Measurements from ENCODE around the gene GULP1.

GULP1 gene

GRCh38 chr2:188414869-188415753 is 123.4 kb downstream of the GULP1 start:
- no peaks in the 10 kb centered on the region for H3K4me1 ChIP-seq (ENCODE audit: insufficient read depth, poor library complexity, severe bottlenecking)
- H3K27me3 ChIP-seq (ENCODE audit: insufficient read depth, poor library complexity, severe bottlenecking): no peaks in the 10 kb centered on the region
- DNase-seq (ENCODE audit: low spot score): no peak
- TF ChIP-seq CTCF (IDR thresholded peaks at IDR 0.05; ENCODE audit: poor library complexity, severe bottlenecking): no peak
- H3K36me3 ChIP-seq (ENCODE audit: low read depth): no peaks in the 10 kb centered on the region
- no peak for ATAC-seq (ENCODE audit: low read depth)
- H3K27ac ChIP-seq (ENCODE audit: poor library complexity, severe bottlenecking): no peak overlapping the region
- H3K9me3 ChIP-seq (ENCODE audit: severe bottlenecking): no peaks in the 10 kb centered on the region
- H3K4me3 ChIP-seq (ENCODE audit: severe bottlenecking): no peak overlapping the region

DNA sequence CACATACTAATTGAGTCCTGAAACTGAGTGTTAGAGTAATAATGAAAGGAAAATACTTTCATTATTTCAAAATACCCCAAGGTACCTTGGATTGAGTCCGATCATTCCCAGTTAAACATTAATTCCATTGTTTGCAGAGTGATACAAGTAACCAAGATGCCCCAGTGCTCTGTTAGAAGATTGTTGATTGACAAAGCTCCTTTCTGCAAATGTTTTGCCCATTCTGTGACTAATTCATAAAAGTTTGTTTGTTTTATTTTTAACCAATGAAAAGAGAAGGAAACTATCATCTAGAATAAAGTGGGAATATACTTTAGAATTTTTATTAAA is 124.0 kb downstream of the GULP1 start:
- Histone ChIP-seq H3K9me3 (ENCODE audit: severe bottlenecking) (no peaks in the 10 kb centered on the region), H3K4me1 (ENCODE audit: insufficient read depth, poor library complexity, severe bottlenecking) (no peaks in the 10 kb centered on the region), H3K4me3 (ENCODE audit: severe bottlenecking) (no peak overlapping the region), H3K27ac (ENCODE audit: poor library complexity, severe bottlenecking) (no peak overlapping the region), H3K36me3 (ENCODE audit: low read depth) (no peaks in the 10 kb centered on the region), H3K27me3 (ENCODE audit: insufficient read depth, poor library complexity, severe bottlenecking) (no peaks in the 10 kb centered on the region)
- DNase-seq (ENCODE audit: low spot score): no peak
- no peak for ATAC-seq (ENCODE audit: low read depth)
- no peak for TF ChIP-seq CTCF (IDR thresholded peaks at IDR 0.05; ENCODE audit: poor library complexity, severe bottlenecking)

- H3K27me3 ChIP-seq (ENCODE audit: insufficient read depth, poor library complexity, severe bottlenecking): no peaks in the 10 kb centered on the region
- no peaks in the 10 kb centered on the region for H3K4me1 ChIP-seq (ENCODE audit: insufficient read depth, poor library complexity, severe bottlenecking)
- H3K4me3 ChIP-seq (ENCODE audit: severe bottlenecking): no peak overlapping the region
- no peak for TF ChIP-seq CTCF (IDR thresholded peaks at IDR 0.05; ENCODE audit: poor library complexity, severe bottlenecking)
- no peak for ATAC-seq (ENCODE audit: low read depth)
- DNase-seq (ENCODE audit: low spot score): no peak
- H3K36me3 ChIP-seq (ENCODE audit: low read depth): no peaks in the 10 kb centered on the region
- H3K9me3 ChIP-seq (ENCODE audit: severe bottlenecking): no peaks in the 10 kb centered on the region
- no peak overlapping the region for H3K27ac ChIP-seq (ENCODE audit: poor library complexity, severe bottlenecking)
These were observed 124.7 kb downstream of the GULP1 start for GRCh38 chr2:188416367-188416766.

- TF ChIP-seq CTCF (IDR thresholded peaks at IDR 0.05; ENCODE audit: poor library complexity, severe bottlenecking): no peak
- Histone ChIP-seq H3K4me1 (ENCODE audit: insufficient read depth, poor library complexity, severe bottlenecking) (no peaks in the 10 kb centered on the region), H3K27ac (ENCODE audit: poor library complexity, severe bottlenecking) (no peak overlapping the region), H3K9me3 (ENCODE audit: severe bottlenecking) (no peaks in the 10 kb centered on the region), H3K4me3 (ENCODE audit: severe bottlenecking) (no peak overlapping the region), H3K36me3 (ENCODE audit: low read depth) (no peaks in the 10 kb centered on the region), H3K27me3 (ENCODE audit: insufficient read depth, poor library complexity, severe bottlenecking) (no peaks in the 10 kb centered on the region)
- DNase-seq (ENCODE audit: low spot score) (no peak), ATAC-seq (ENCODE audit: low read depth) (no peak)
These were observed 131.1 kb downstream of the GULP1 start for GRCh38 chr2:188422726-188423125.

- Histone ChIP-seq H3K4me1 (ENCODE audit: insufficient read depth, poor library complexity, severe bottlenecking) (no peaks in the 10 kb centered on the region), H3K9me3 (ENCODE audit: severe bottlenecking) (no peaks in the 10 kb centered on the region), H3K4me3 (ENCODE audit: severe bottlenecking) (no peak overlapping the region), H3K36me3 (ENCODE audit: low read depth) (no peaks in the 10 kb centered on the region), H3K27ac (ENCODE audit: poor library complexity, severe bottlenecking) (no peak overlapping the region), H3K27me3 (ENCODE audit: insufficient read depth, poor library complexity, severe bottlenecking) (no peaks in the 10 kb centered on the region)
- ATAC-seq (ENCODE audit: low read depth) (no peak), DNase-seq (ENCODE audit: low spot score) (no peak)
- TF ChIP-seq CTCF (IDR thresholded peaks at IDR 0.05; ENCODE audit: poor library complexity, severe bottlenecking): no peak
These were observed 133.6 kb downstream of the GULP1 start for GRCh38 chr2:188425266-188425665.

Measured in RWPE2 (cell line).